CD4-positive, alpha-beta T cell treated with Interleukin-6 at 100 ng/mL for 8 hours (primary cell): ENCODE measurements around the gene JSRP1.
A peak's percentile ranks its signal among the peaks of the same experiment; 100 is the strongest.

ENCODE experiments used
- DNase-seq: peaks from one replicate; pipeline ENCODE4 v3.0.0-alpha.2; 2020; ENCODE audit warnings: mixed read lengths, low spot score

JSRP1 gene, protein sequence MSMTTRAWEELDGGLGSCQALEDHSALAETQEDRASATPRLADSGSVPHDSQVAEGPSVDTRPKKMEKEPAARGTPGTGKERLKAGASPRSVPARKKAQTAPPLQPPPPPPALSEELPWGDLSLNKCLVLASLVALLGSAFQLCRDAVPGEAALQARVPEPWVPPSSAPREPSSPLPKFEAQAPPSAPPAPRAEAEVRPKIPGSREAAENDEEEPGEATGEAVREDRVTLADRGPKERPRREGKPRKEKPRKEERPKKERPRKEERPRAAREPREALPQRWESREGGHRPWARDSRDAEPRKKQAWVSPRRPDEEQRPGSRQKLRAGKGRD

DNA sequence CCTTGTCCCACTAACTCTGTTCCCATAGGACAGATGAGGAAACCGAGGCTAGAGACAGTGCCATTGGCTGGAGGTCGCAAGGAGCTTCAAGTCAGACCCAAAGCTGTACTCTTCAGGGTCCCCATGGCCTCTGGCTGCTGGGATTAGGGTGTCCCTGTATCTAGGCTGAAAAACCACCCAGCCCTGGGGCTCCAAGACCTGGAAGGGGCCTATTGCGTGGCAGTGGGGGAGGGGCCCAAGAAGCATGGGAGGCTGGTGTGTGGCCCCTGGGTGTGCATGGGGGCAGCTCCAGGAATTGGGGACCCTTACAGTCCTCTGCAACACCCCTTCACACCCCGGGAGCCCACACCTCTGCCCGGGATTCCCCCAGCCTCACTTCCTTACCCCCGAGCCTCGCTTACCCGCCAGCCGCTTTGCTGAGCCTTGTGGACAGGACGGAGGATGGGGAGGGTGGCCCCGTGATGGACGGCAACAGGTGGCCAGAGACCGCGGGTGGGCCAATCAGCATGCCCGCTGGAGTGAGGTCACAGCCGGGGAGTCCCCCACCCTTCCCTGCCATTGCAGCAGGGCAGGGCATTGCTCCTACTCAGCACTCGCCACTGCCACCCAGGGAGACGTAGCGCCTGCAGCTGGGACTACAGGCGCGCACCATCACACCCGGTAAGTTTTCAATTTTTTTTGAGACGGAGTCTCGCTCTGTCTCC, at the start of gene JSRP1:
TSS of gene JSRP1 (minus strand) at position 436 of the 704 bp plus-strand sequence. CDS start 1,103 bp downstream, outside the sequence.
- no peak for DNase-seq

DNA sequence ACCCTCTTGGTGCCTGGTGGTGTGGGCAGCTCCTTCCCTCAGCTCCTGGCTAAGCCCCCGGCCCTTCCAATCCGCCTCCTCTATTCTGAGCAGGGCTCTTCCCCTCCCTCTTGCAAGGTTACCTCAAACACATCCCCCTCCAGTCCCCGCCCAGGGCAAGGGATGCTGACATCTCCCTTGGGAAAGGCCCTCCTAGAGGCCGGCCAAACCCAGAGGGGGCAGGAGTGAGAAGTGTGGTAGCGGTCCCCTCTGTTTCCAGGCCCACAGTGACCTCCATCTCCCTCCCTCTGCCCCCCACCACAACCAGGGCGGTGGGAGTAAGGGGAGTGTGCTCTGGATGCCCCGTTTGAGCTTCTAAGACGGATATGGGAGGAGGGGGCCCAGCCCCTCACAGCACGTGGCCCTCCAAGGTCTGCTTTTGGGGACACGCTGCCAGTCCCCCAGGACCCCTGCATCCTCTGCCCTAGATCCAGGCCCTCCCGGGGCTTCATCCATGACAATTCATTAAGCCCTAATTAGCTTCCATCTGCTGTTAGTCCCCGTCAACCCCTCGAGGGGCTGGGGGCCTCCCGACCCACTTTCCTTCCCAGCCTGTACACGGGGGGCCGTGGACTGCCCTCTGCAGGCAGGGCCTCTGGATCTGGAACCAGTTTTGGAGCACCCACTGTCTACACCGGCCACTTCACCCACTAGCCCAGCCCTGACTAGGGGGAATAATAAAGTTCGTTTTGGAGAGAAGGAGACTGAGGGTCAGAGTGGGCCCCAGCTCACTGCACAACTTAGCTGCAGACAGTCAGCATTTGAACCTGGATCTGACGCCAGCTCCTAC, 49.4 kb upstream of the JSRP1 start:
- no peak for DNase-seq

DNA sequence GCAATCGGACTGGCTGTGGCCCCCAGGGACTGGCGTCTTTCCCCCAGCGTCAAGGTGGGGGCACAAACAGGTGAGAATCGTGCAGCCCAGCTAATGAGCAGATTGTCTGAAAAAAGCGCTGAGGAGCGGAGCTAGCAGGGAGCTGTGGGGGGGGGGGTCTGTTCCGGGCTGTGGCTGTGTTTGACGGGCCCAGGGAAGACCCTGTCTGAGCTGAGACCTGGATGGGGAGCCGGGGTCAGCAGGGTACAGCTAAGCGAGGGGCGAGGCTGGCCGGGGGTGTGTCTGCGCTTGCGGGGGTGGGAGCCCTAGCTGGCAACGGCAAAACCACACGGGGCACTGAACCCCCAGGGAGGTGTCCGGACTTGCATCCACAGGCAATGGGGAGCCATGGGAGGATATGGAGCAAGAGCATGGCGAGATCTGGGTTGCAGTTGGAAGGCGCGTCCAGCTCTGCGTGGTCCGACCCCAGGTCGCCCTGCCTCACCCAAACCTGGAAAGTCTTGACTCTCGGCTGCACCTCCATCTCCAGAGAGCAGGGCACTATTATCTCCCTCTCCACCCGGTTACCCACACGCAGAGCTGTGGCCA, 47.1 kb upstream of the JSRP1 start:
- DNase-seq = no peak

DNA sequence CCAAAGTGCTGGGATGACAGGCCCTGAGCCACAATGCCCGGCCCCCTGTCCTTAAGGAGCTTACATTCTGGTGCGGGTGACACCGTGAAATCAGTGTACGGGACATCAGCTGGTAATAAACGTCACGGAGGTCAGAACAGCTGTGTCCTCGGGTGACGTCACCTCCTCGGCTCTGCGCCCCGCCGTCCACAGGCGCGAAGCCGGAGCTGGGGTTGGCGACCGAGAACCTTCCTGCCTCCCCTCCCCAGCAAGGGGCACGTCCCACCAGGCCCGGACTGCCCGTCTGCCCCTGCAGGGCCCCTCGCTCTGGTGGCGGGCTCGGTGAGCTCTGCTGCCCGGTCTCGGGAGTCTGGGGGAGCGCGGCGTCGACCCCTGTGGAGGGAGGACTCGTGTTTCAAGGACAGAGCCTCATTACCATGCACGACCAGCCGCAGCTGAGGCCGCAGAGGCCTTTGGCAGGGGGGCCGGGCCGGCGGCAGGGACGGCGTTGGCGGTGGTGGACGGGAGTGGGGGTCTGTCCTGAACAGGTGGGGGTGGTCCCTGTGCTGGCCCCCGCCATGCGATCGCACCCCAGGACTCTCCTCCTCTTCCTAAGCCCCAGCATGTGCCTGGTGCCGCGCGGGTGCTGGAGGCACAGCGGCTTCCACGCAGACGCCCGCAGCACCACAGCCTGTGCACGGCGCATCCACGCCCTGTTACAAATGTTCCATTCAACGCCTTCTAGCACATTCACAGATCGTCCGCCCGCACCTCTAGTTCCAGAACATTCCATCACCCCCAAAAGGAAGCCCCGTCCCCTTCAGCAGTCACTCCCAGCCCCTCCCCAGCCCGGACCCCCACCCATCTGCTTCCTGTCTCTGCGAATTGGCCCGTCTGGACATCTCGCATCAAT, 46.3 kb upstream of the JSRP1 start:
- no peak for DNase-seq

DNA sequence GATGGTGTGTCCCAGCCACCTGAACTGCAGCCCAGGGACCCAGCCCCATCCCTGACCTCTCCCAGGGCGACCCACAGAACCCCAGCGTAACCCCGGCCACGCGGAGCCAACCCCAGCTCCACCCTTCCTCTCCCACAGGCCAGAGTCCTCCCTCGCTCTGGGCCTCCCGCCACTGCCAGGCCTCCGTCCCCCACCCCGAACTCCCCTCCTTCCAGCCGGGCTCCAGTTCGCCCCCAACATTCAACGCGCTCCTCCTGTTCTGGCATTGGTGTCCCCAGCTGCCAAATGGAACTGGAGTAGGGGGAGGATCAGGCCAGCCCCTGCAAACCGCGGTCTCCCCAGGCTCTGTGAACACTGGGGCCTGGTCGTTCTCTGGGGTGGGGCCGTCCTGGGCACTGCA, 44.3 kb upstream of the JSRP1 start:
- DNase-seq = no peak

DNA sequence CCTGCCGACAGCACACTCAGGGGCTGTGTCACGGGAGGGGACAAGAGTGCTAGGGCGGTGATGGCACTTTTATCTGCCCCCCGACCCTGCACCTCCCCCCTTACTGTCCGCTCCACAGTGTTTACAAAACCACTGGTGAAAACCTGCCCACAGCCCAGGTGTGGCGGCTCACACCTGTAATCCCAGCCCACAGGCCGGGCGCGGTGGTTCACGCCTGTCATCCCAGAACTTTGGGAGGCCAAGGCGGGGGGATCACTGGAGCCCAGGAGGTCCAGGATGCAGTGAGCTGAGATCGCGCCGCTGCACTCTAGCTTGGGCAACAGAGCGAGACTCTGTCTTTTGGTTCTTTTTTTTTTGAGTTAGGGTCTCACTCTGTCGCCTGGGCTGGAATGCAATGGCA, 39.9 kb upstream of the JSRP1 start:
- no peak for DNase-seq

DNA sequence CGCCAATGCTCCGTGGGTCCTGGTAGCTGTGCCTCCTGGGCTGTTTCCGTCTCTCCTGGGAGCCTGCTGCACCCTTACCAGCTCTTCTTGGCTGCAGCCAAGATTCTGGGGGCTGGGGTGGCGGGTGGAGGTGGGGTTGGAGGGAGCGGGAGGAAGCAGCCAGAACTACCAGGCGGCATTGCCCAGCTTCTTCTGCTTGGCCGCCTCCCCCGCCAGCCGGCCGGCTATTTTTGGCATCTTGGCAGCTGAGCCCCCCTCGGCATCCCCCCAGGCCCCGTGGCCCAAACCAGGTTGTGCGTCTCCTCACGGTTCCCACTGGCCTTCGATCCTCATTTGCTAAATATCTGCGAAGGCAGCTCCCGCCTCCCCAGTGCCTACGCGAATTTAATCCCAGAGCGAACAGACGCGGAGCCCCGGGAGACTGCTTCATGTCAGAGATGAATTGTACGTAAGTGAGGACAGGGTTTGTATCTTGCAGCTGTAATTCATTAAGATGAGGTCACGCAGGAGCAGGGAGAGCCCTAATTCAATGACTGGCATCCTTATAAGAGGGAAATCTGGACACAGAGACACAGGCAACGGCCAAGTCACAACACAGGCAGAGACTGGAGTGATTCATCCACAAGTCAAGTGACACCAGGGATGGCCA, 38.6 kb upstream of the JSRP1 start:
- DNase-seq = no peak

DNA sequence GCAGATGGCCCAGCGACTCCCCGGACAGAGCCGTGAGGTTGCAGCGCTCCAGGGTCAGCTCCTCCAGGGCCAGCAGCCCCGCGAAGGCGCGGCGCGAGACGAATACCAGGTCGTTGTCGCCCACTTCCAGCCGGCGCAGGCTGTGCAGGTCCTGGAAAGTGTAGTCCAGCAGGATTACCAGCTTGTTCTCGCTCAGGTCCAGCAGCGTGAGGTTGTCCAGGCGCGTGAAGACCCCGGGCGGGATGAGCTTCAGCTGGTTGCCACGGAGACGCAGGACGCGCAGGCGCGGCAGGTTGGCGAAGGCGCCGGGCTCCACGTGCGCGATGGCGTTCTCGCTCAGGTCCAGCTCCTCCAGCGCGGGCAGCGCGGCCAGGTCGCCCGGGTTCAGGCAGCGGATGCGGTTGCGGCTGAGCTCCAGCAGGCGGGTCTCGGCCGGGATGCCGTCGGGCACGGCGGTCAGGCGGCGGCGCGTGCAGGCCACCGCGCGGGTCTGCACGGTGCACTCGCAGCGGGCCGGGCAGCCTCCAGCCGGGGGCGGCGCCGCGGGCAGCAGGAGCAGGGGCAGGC, 35.1 kb upstream of the JSRP1 start:
- no peak for DNase-seq

DNA sequence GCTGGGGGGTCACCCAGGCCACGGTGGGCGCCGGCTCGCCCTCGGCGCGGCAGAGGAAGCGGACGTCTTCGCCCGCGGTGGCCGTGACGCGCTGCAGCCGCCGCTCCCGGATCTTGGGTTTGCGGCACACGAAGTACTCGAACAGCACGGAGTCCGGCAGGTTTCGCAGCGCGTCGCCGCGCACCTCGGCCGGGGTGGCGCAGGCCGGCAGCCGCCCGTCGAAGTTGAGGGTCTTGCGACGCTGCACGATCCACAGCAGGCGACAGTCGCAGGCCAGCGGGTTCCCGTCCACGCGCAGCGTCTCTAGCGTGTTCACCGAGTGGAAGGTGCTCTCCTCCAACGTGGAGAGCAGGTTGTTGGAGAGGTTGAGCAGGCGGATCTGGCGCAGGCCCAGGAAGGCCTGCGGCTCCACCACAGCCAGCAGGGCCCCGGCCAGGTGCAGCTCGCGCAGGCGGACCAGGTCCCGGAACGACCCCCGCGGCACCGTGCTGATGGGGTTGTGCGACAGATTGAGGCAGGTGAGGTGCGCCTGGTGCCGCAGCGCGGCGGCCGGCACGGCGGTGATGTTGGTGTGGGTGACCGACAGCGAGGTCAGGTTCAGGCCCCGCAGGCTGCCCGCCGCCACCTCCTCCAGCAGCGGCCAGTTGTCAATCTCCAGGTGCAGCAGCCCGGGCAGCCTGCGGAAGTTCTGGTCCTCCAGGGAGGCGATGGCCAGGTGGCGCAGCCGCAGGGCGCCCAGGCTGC, 34.4 kb upstream of the JSRP1 start:
- DNase-seq = no peak

DNA sequence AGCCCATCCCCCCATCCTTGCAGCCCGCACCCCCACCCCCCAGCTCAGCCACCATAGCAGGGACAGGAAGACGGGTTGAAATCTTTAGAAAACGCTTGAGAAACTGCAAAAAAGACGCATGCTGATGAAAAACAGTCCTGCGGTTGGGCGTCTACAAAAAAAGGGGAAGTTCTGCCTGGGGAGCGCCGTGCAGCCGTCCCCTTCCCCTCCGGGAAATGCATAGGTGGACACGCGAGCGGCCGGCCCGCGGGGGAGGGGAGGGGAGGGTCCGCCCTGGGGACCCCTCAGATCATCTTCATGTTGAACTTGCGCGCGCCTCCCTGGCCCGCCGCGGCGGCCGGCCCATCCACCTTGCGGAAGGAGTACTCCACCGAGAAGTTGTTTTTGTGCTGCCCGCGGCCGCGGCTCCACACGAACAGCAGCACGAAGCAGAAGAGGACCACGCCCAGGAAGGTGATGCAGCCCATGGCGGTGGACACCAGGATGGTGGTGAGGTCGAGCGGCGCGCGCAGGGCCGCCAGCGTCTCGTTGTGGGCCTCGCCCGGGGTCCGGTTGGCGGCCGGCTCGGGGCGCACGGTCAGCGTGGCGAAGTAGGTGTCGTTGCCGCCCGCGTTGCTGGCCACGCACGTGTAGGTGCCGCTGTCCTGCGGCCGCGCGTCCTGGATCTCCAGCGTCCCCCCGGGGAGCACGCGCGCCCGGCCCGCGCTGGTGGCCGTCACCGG, 33.7 kb upstream of the JSRP1 start:
- peak; percentile 68 for DNase-seq

DNA sequence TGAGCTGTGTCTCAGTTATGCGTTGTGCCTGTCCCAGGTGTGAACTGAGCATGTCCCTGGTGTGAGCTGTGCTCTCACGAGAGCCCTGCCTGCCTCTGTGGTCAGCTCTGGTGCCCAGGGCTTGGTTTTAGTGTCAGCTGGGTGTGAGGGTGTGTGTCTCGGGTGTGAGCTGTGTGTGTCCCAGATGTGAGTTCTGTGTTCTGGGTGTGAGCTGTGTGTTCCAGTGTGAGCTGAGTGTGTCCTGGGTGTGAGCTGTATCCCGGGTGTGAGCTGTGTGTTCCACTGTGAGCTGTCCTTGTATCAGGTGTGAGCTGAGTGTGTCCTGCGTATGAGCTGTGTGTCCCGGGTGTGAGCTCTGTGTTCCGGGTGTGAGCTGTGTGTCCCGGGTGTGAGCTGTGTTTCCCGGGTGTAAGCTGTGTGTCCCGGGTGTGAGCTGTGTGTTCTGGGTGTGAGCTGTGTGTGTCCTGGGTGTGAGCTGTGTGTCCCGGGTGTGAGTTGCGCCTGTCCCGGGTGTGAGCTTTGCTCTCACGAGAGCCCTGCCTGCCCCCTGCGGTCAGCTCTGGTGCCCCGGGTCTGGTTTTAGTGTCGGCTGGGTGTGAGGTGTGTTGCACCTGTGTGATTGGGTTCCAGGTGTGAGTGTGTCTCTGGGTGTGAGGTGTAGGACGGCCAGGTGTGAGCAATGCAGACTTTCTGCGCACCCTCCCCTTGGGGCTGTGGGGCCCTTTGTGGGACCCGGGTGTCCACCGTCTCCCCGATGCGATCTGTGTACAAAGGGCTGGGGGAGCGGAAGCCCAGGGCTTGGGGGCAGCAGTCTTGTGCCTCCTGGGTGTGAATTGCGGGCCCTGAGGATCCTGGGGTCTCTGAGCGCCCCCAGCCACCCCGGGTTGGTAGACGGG, 32.8 kb upstream of the JSRP1 start:
- DNase-seq = no peak

DNA sequence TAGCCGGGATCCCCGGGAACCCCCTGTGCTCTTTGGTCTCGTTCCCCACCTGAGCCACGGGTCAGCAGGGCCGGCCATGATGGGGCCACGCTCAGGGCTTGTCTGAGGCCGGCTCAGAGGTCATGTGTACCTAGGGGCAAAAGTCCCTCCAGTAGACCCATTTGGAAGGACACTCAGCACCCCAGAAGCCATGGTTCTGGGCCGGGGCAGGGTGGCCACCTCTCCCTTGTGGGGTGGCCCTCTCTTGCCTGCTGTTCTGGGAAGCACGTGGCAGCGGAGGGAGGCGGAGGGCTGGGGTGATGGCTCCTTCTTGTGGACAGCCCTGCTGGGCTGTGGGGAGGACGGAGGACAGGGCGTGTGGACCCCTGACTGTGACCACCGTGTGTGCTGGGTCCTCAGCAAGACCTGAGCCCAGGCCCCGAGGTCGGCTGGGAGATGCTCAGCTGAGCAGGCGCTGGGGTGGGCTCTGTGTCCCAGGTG, 32.2 kb upstream of the JSRP1 start:
- DNase-seq = no peak

DNA sequence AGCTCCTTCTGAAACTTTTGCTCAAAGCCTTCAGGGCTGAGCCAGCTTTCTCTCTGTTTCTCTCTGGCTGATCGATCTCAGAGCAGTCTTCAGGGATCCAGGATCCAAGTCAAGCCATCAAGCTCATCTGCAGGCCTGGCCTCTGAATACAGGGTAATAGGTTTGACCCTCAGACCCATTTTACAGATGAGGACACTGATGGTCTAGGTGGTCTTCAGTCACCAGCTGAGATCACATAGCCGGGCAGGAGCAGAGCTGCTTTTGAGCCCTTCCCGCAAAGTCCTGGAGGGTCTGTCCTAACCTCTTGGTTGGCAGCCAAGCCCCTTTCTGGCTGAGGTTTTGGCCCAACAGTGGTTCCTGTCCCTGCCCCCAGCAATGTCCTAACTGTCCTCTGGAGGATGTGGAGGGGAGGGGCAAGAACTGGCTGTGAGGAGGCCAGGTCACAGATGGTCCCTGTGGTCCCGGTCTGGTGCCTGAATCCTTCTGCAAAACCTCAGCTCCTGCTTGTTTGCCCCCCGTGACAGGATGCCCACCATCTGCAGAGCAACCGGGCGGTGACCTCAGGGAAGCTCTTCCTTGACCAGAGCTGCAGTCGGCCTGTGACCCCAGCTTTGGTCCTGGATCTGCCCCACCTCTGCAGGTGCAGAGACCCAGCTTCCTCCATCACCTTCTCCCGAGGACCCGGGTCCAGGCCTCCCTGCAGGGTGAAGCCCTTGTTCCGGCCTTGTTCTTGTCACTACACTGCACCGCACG, 31.5 kb upstream of the JSRP1 start:
- no peak for DNase-seq

DNA sequence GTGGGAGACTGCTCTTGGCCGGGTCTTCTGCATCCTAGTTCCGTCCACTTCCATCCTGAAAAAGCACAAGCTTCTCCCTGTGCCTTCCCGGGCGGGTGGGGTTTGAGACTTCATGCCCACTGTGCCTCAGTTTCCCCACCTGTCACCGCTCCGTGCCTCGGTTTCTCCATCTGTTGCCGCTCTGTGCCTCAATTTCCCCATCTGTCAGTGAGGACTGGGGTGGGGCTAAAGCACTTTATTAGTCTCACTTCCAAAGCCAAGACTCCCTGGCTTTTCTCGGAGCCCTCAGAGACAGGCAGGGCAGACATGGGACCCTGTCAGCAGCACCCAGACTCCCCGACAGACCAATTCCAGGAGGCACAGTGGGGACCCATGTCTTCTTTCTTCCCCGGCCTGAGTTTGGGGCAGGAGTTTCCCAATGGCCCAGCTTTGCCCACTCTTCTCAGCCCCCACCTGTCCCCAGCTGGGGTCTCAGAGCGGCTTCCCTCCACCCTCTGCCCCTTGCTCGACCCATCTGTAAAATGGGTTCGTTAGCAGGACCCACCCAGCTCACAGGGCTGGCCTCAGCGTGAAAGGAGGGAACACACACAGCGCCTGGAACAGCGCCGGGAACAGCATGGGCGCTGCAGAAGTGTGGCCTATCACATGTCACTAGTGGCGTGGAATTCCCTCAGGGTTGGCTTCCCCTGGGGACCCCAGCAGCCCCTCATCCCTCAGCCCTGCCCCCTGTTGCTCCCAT, 30.4 kb upstream of the JSRP1 start:
- DNase-seq = no peak

DNA sequence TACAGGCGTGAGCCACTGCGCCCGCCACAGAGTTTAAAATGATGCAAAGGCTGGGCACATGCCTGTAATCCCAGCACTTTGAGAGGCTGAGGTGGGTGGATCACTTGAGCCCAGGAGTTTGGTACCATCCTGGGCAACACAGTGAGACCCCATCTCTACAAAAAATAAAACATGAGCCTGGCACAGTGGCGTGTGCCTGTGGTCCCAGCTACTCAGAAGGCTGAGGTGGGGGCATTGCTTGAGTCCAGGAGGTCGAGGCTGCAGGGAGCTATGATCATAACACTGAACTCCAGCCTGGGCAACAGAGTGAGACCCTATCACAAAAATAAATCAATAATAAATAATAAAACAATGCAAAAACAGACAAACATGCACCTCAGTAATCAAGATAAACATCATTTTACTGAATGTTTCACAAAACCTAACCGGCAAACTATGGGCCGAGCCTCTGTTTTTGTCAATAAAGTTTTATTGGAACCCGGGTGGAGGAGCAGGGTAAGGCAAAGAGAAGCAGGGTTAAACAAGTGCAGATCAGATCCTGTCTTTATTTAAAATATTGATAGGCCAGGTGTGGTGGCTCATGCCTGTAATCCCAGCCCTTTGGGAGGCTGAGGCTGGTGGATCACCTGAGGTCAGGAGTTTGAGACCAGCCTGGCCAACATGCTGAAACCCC, 27.8 kb upstream of the JSRP1 start:
- no peak for DNase-seq

DNA sequence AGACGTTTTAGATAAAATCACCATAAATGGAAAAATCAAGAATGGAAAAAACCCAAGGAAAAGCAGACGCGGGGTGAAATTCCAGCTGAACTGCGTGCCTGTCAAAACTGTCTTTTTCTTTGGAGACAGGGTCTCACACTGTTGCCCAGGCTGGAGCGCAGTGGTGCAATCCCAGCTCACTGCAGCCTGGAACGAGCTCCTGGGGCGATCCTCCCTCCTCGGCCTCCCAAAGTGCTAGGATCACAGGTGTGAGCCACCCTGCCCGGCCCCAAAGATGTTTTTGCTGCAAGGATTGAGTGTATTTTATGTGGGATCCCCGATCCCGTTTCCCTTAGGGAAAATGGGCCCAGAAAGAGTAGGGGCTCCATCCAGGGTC, 26.6 kb upstream of the JSRP1 start:
- no peak for DNase-seq
